Hepatocyte (in vitro differentiated cells): ENCODE measurements around the gene RBBP4.
"Not testable (repeated sequence)": the region's sequence is repeated elsewhere in the genome, so short reads cannot be mapped to it uniquely, and the experiment has no call there.

Experiments
- CTCF ChIP-seq: fragments of 200-600 bp; sonication (generic); IDR thresholded peaks from 2 replicates; pipeline ENCODE4 v1.5.1; 2016; ENCODE audit warnings: antibody characterized with exemption, mild to moderate bottlenecking; ENCODE audit not compliant: poor library complexity
- EZH2 ChIP-seq: fragments of 200-600 bp; sonication (generic); IDR thresholded peaks from 2 replicates; pipeline ENCODE4 v1.6.1; 2016; ENCODE audit warnings: antibody characterized with exemption, mild to moderate bottlenecking, borderline replicate concordance

GRCh38 chr1:32679993-32680392 is 29.0 kb downstream of the RBBP4 start:
- TF ChIP-seq CTCF, EZH2: not testable (repeated sequence)
